A673 (cell line): Measurements from ENCODE around the gene PGRMC1.

Experiments
- EZH2 ChIP-seq: fragments of 200-600 bp; sonication (generic); IDR thresholded peaks from 2 replicates; pipeline ENCODE4 v1.6.1; 2017; ENCODE audit warnings: borderline replicate concordance, low read depth, mild to moderate bottlenecking, mixed read lengths, antibody characterized with exemption, low read length; ENCODE audit not compliant: poor library complexity, severe bottlenecking
- TF ChIP-seq, protein P1 (sequence below): fragments of 300-800, 200-600 bp; sonication (generic); conservative IDR thresholded peaks from 2 replicates; pipeline ENCODE4 v1.5.1; 2017; ENCODE audit warnings: low read depth, mild to moderate bottlenecking, antibody characterized with exemption, low read length, moderate library complexity, mixed read lengths

DNA sequence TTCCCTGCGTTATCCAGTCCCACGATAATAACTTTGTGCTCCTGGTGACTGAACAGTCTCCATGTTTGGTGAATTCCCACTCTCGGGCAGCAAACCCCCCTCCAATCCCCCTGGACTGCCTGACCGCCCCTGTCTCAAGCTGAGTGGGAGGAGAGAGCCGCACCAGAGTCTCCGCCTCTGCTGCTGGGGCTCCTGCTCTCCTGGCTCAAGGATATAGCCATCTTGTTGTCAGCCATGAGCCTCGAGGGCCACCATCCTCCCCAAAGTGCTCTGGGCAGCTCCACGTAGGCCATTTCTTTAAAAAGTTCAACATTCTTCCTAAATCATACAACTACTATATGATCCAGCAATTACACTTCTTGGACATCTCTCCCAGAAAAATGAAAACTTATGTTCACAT lies 49.3 kb upstream of the PGRMC1 start:
- TF ChIP-seq, protein P1, sequence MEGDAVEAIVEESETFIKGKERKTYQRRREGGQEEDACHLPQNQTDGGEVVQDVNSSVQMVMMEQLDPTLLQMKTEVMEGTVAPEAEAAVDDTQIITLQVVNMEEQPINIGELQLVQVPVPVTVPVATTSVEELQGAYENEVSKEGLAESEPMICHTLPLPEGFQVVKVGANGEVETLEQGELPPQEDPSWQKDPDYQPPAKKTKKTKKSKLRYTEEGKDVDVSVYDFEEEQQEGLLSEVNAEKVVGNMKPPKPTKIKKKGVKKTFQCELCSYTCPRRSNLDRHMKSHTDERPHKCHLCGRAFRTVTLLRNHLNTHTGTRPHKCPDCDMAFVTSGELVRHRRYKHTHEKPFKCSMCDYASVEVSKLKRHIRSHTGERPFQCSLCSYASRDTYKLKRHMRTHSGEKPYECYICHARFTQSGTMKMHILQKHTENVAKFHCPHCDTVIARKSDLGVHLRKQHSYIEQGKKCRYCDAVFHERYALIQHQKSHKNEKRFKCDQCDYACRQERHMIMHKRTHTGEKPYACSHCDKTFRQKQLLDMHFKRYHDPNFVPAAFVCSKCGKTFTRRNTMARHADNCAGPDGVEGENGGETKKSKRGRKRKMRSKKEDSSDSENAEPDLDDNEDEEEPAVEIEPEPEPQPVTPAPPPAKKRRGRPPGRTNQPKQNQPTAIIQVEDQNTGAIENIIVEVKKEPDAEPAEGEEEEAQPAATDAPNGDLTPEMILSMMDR: no peak
- TF ChIP-seq EZH2: no peak
